Right atrium auricular region (tissue), 2 donors: ENCODE results near the gene ERGIC1. TPM values are rescaled to one million over a fixed set of nuclear protein-coding genes. Genes with fewer than 3 reads are reported as not detected.
A peak's percentile ranks its signal among the peaks of the same experiment; 100 is the strongest.
"Not testable (repeated sequence)": the region's sequence is repeated elsewhere in the genome, so short reads cannot be mapped to it uniquely, and the experiment has no call there.

Experiments used
- DNase-seq: peaks from one replicate; pipeline ENCODE4 v3.0.0-alpha.2; 2019; ENCODE audit warnings: low spot score
- H3K27ac ChIP-seq, 2 donors: fragments of 200-600 bp; sonication (generic); 1 replicate in 1 of 2; 2 replicates in 1 of 2; pipeline ENCODE4 v1.5.1; 2016 to 2019
- H3K27me3 ChIP-seq, 2 donors: fragments of 200-600 bp; sonication (generic); one replicate each; pipeline versions ENCODE4 v1.5.1 to v1.6.0; 2017 to 2019
- H3K36me3 ChIP-seq: fragments of 200-600 bp; sonication (generic); one replicate; pipeline ENCODE4 v1.5.1; 2016
- H3K4me1 ChIP-seq, 2 donors: fragments of 200-600 bp; sonication (generic); one replicate each; pipeline versions ENCODE4 v1.5.1 to v1.6.0; 2017 to 2019
- H3K4me3 ChIP-seq, 2 donors: fragments of 200-600 bp; sonication (generic); 1 replicate in 1 of 2; 2 replicates in 1 of 2; pipeline ENCODE4 v1.5.1; 2017 to 2019; ENCODE audit warnings: mild to moderate bottlenecking in 1 of 2, moderate library complexity in 1 of 2
- H3K9me3 ChIP-seq, 2 donors: fragments of 200-600 bp; sonication (generic); one replicate each; pipeline ENCODE4 v1.5.1; 2019
- total RNA-seq, 2 donors: library from RNA; depleted of rRNA; stranded (reverse); fragments of >200 nt; gene quantifications; one replicate each; pipeline ENCODE4 v1.1.0, GENCODE V29; 2016
- TF ChIP-seq, protein P1 (sequence below), 2 donors: fragments of 200-600 bp; sonication (generic); IDR thresholded peaks; one replicate each; pipeline ENCODE4 v1.5.1; 2019; ENCODE audit warnings: antibody characterized with exemption in 2 of 2

The ERGIC1 gene
- total RNA-seq, 2 donors from 2014 or later = 70.7 to 113 TPM

DNA sequence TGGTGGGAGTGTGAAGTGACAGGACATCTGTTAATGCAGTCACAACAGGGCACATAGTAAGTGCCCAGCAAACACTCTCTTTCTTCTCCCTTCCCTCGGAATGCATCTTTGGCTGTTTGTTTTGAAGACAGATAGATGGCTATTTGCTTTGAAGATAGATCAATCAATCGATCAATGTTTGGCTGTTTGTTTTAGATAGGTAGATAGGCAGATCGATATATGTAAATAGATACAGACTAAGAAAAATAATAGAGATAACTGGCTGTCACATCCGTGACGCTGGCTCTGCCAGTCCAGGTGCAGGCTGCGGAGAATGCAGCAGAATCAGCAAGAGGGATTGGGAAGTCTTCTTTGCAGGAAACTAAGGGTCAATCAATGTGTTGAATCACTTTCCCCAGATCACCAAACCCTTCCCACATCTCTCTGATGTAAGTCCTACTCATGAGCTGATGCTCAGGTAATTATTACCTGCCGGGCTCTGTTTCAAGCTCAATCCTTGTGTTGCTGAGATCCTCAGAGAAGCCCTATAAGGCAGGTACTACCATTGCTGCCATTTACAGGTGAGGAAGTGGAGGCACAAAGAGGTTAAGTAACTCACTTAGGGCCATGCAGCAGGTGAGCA is 60.8 kb downstream of the ERGIC1 start:
- TF ChIP-seq, protein P1, sequence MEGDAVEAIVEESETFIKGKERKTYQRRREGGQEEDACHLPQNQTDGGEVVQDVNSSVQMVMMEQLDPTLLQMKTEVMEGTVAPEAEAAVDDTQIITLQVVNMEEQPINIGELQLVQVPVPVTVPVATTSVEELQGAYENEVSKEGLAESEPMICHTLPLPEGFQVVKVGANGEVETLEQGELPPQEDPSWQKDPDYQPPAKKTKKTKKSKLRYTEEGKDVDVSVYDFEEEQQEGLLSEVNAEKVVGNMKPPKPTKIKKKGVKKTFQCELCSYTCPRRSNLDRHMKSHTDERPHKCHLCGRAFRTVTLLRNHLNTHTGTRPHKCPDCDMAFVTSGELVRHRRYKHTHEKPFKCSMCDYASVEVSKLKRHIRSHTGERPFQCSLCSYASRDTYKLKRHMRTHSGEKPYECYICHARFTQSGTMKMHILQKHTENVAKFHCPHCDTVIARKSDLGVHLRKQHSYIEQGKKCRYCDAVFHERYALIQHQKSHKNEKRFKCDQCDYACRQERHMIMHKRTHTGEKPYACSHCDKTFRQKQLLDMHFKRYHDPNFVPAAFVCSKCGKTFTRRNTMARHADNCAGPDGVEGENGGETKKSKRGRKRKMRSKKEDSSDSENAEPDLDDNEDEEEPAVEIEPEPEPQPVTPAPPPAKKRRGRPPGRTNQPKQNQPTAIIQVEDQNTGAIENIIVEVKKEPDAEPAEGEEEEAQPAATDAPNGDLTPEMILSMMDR (IDR thresholded peaks at IDR 0.05) = no peak
- DNase-seq = no peak
- peaks cover 0 to 54% of the 10 kb centered on the region in 2 donors for H3K4me1 ChIP-seq
- H3K9me3 ChIP-seq = no peaks in the 10 kb centered on the region
- H3K4me3 ChIP-seq = no peak overlapping the region
- no peaks in the 10 kb centered on the region for H3K27me3 ChIP-seq
- peaks cover 9% of the 10 kb centered on the region for H3K36me3 ChIP-seq
- H3K27ac ChIP-seq = peak overlapping the region in 1 of 2 donors; percentile 35

- Histone ChIP-seq H3K36me3 (peaks cover 3% of the 10 kb centered on the region), H3K9me3 (no peaks in the 10 kb centered on the region), H3K27me3 (no peaks in the 10 kb centered on the region), H3K4me3 (no peak overlapping the region), H3K4me1 (peaks cover 0 to 61% of the 10 kb centered on the region in 2 donors), H3K27ac (peak overlapping the region in 1 of 2 donors; percentile 85)
- TF ChIP-seq, protein P1 (IDR thresholded peaks at IDR 0.05) = no peak
- DNase-seq = no peak
Observed at GRCh38 chr5:172895549-172895948, 61.5 kb downstream of the ERGIC1 start.

GRCh38 chr5:172896465-172896864 is 62.4 kb downstream of the ERGIC1 start:
- TF ChIP-seq, protein P1 (IDR thresholded peaks at IDR 0.05) = no peak
- H3K27ac ChIP-seq = peak overlapping the region; percentile 85
- no peaks in the 10 kb centered on the region for H3K27me3 ChIP-seq
- H3K9me3 ChIP-seq = no peaks in the 10 kb centered on the region
- H3K4me3 ChIP-seq = no peak overlapping the region
- no peaks in the 10 kb centered on the region for H3K36me3 ChIP-seq
- peaks cover 0 to 64% of the 10 kb centered on the region in 2 donors for H3K4me1 ChIP-seq
- DNase-seq = no peak

GRCh38 chr5:172897067-172897466 is 63.0 kb downstream of the ERGIC1 start:
- not testable (repeated sequence) for H3K27me3 ChIP-seq, H3K4me3 ChIP-seq, H3K36me3 ChIP-seq, DNase-seq, H3K9me3 ChIP-seq
- H3K4me1 ChIP-seq = peaks cover 0 to 64% of the 10 kb centered on the region in 2 donors
- peak overlapping the region; percentile 85 for H3K27ac ChIP-seq

DNA sequence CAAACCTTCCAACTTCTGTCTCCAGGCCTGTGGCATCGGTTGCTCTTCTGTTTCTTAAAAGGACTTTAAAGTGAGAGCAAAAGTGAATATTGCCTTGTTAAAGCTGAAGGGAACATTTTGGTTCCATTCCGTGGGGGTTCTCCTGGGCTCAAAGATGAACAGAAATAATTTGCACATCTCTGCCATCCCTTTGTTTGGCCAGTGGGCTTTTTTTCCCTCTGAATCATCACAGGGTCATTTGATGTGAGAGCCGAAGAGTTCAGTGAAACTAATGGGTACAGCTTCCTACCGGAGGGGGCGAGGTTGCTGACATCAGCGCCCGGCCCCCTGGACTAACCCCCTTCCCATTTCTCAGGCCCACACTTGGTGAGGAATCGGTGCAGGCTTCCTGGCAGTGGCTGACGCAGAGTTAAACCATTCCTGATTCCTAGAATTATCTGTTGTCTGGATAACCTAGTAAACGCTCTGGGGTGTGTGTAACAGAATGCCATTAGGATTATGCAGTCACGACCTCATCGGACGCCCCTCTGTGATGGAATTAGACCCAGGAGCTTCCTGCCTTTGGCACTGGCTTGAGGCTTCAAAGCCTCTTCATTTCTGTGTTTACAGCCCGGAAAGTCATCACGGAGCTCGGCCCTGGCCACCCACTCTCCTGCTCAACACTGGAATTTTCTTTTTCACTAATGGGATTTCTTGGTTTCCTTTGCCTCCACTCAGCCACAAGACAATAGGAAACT is 63.6 kb downstream of the ERGIC1 start:
- Histone ChIP-seq H3K27me3 (no peaks in the 10 kb centered on the region), H3K4me3 (no peak overlapping the region), H3K9me3 (no peaks in the 10 kb centered on the region), H3K36me3 (no peaks in the 10 kb centered on the region), H3K27ac (peak overlapping the region; percentile 85), H3K4me1 (peaks cover 0 to 64% of the 10 kb centered on the region in 2 donors)
- no peak for DNase-seq
- TF ChIP-seq, protein P1 (IDR thresholded peaks at IDR 0.05) = no peak

- peak overlapping the region; percentile 85 for H3K27ac ChIP-seq
- no peak overlapping the region for H3K4me3 ChIP-seq
- H3K27me3 ChIP-seq = no peaks in the 10 kb centered on the region
- no peaks in the 10 kb centered on the region for H3K36me3 ChIP-seq
- TF ChIP-seq, protein P1 (IDR thresholded peaks at IDR 0.05) = no peak
- DNase-seq = no peak
- peaks cover 0 to 64% of the 10 kb centered on the region in 2 donors for H3K4me1 ChIP-seq
- no peaks in the 10 kb centered on the region for H3K9me3 ChIP-seq
Observed at GRCh38 chr5:172898218-172898842, 64.3 kb downstream of the ERGIC1 start.
